CD14-positive monocyte (primary cell): ENCODE results near the gene SLC30A3. TPM values are rescaled to one million over a fixed set of nuclear protein-coding genes. Genes with fewer than 3 reads are reported as not detected.

Experiments used
- DNase-seq, 3 donors: peaks; one replicate each; pipeline ENCODE4 v3.0.0-alpha.2; 2011 to 2022
- H2AFZ ChIP-seq: 2 replicates; pipeline ENCODE4 v1.6.0; 2012; ENCODE audit warnings: mild to moderate bottlenecking, low read depth, low read length, inconsistent platforms; ENCODE audit not compliant: insufficient read depth, poor library complexity, severe bottlenecking
- H3K27ac ChIP-seq, 2 donors: 1 replicate in 1 of 2; 2 replicates in 1 of 2; pipeline ENCODE4 v1.5.1; 2012 to 2013; ENCODE audit warnings: low read length in 2 of 2, control low read depth in 1 of 2, inconsistent platforms in 1 of 2, low read depth in 1 of 2, mild to moderate bottlenecking in 1 of 2
- H3K27me3 ChIP-seq, 2 donors: one replicate each; pipeline versions ENCODE4 v1.6.0 to v1.6.1; 2011 to 2013; ENCODE audit warnings: low read length in 2 of 2; ENCODE audit not compliant: control insufficient read depth in 2 of 2, insufficient read depth in 2 of 2
- H3K36me3 ChIP-seq, 2 donors: replicated peaks in 1 of 2; 1 replicate in 1 of 2; 2 replicates in 1 of 2; pipeline versions ENCODE4 v1.5.1 to v1.6.1; 2012 to 2013; ENCODE audit warnings: low read length in 2 of 2, control low read depth in 1 of 2, inconsistent platforms in 1 of 2, mild to moderate bottlenecking in 1 of 2; ENCODE audit not compliant: insufficient read depth in 2 of 2, control insufficient read depth in 1 of 2
- H3K4me1 ChIP-seq, 2 donors: 1 replicate in 1 of 2; 2 replicates in 1 of 2; pipeline versions ENCODE4 v1.5.1 to v1.6.1; 2012 to 2013; ENCODE audit warnings: low read length in 2 of 2, control low read depth in 1 of 2, inconsistent platforms in 1 of 2, mild to moderate bottlenecking in 1 of 2, moderate library complexity in 1 of 2; ENCODE audit not compliant: insufficient read depth in 2 of 2, control insufficient read depth in 1 of 2
- H3K4me2 ChIP-seq: replicated peaks from 2 replicates; pipeline ENCODE3; 2012; ENCODE audit warnings: low read length, moderate library complexity, mild to moderate bottlenecking; ENCODE audit not compliant: poor library complexity, severe bottlenecking; ENCODE audit errors: extremely low read depth
- H3K4me3 ChIP-seq, 3 experiments: fragments of 200-600 bp in 1 of 3; sonication (generic) in 1 of 3; replicated peaks in 1 of 3; 1 replicate in 2 of 3; 2 replicates in 1 of 3; pipeline ENCODE4 v1.5.1; 2011 to 2013; ENCODE audit warnings: low read length in 3 of 3, mild to moderate bottlenecking in 3 of 3, control low read depth in 2 of 3, low read depth in 2 of 3, inconsistent platforms in 1 of 3, moderate library complexity in 1 of 3
- H3K79me2 ChIP-seq: 2 replicates; pipeline ENCODE4 v1.6.0; 2012; ENCODE audit warnings: mild to moderate bottlenecking, control low read depth, inconsistent platforms, low read length, moderate library complexity; ENCODE audit not compliant: insufficient read depth
- H3K9ac ChIP-seq: 2 replicates; pipeline ENCODE4 v1.6.0; 2017; ENCODE audit warnings: low read length, mild to moderate bottlenecking; ENCODE audit not compliant: insufficient read depth, poor library complexity, severe bottlenecking
- H3K9me3 ChIP-seq, 2 donors: replicated peaks in 1 of 2; 1 replicate in 1 of 2; 2 replicates in 1 of 2; pipeline versions ENCODE4 v1.5.1 to v1.6.1; 2012 to 2013; ENCODE audit warnings: low read length in 2 of 2, control low read depth in 1 of 2; ENCODE audit not compliant: control insufficient read depth in 1 of 2, insufficient read depth in 1 of 2
- H4K20me1 ChIP-seq: 2 replicates; pipeline ENCODE4 v1.6.0; 2012; ENCODE audit warnings: mild to moderate bottlenecking, low read length, control low read depth, moderate library complexity; ENCODE audit not compliant: insufficient read depth
- H3K27ac Mint-ChIP-seq, 7 donors: one replicate each; pipeline ENCODE4 v1.8.0; 2020; ENCODE audit warnings: mild to moderate bottlenecking in 7 of 7, mixed read lengths in 7 of 7, moderate library complexity in 6 of 7, inconsistent platforms in 2 of 7
- H3K27me3 Mint-ChIP-seq, 3 donors: one replicate each; pipeline ENCODE4 v1.8.0; 2021 to 2022; ENCODE audit warnings: low read depth in 3 of 3, mild to moderate bottlenecking in 3 of 3, mixed read lengths in 3 of 3, moderate library complexity in 3 of 3, inconsistent platforms in 1 of 3
- H3K36me3 Mint-ChIP-seq, 2 donors: one replicate each; pipeline ENCODE4 v1.8.0; 2020; ENCODE audit warnings: mixed read lengths in 2 of 2, inconsistent platforms in 1 of 2, mild to moderate bottlenecking in 1 of 2
- H3K4me1 Mint-ChIP-seq: one replicate; pipeline ENCODE4 v1.8.0; 2020; ENCODE audit warnings: mild to moderate bottlenecking, mixed read lengths
- H3K4me3 Mint-ChIP-seq, 2 donors: one replicate each; pipeline ENCODE4 v1.8.0; 2020; ENCODE audit warnings: mild to moderate bottlenecking in 2 of 2, mixed read lengths in 2 of 2, moderate library complexity in 1 of 2
- H3K9me3 Mint-ChIP-seq, 7 donors: one replicate each; pipeline ENCODE4 v1.8.0; 2020 to 2022; ENCODE audit warnings: mixed read lengths in 7 of 7, mild to moderate bottlenecking in 6 of 7, moderate library complexity in 6 of 7, inconsistent platforms in 2 of 7
- CTCF ChIP-seq: fragments of 200-600 bp; IDR thresholded peaks from one replicate; pipeline ENCODE4 v1.8.0; 2022; ENCODE audit warnings: antibody characterized with exemption, mild to moderate bottlenecking
- WGBS: methylation state at CpG from one replicate; pipeline ENCODE4 v1.1.5; 2013; ENCODE audit warnings: missing lambda C conversion rate; ENCODE audit not compliant: insufficient coverage; 5-methylcytosine and 5-hydroxymethylcytosine counted together
- intact Hi-C, 2 donors: fragments of 100-400 bp; cut with micrococcal nuclease; formaldehyde crosslinking; loops; one replicate each; pipeline versions ENCODE4 v1.15.0 to v1.15.1; 2023
- polyA plus RNA-seq, 3 donors: library from polyadenylated mRNA; depleted of rRNA in 1 of 3; unstranded in 2 of 3; stranded (reverse) in 1 of 3; fragments of 300-500 nt in 2 of 3; fragments of >200 nt in 1 of 3; fragmentation: Illumina TruSeq in 2 of 3; gene quantifications; 1 replicate in 2 of 3; 2 replicates in 1 of 3; pipeline ENCODE4 v1.2.3, GENCODE V29; 2012 to 2021

The SLC30A3 gene
- polyA plus RNA-seq, 3 donors = 0.08 TPM; not detected in 2

- Mint-ChIP-seq H3K36me3 (peaks cover 25 to 38% of the 10 kb centered on the region in 2 donors), H3K27ac (peak overlapping the region; percentile 79 to 94 (median 87)), H3K9me3 (peaks cover 0 to 3% (median 0%) of the 10 kb centered on the region in 7 donors), H3K4me3 (peak overlapping the region; percentile 89 to 93), H3K4me1 (peaks cover 27% of the 10 kb centered on the region), H3K27me3 (peaks cover 0 to 1% (median 1%) of the 10 kb centered on the region in 3 donors)
- no peaks in the 10 kb centered on the region for H4K20me1 ChIP-seq
- H3K27ac ChIP-seq = peak overlapping the region; percentile 33 to 60
- H3K9ac ChIP-seq = no peak overlapping the region
- peak overlapping the region; percentile 8 to 86 (median 79) for H3K4me3 ChIP-seq
- H3K4me2 ChIP-seq = peak overlapping the region; percentile 97
- DNase-seq = no peak
- H3K4me1 ChIP-seq = peaks cover 20 to 30% of the 10 kb centered on the region in 2 donors
- WGBS = 98% methylated on average over 10 of the region's 13 CpGs
- H2AFZ ChIP-seq = peak overlapping the region; percentile 88
- peaks cover 13% of the 10 kb centered on the region for H3K79me2 ChIP-seq
- peaks cover 0 to 36% of the 10 kb centered on the region in 2 donors for H3K36me3 ChIP-seq
- no peaks in the 10 kb centered on the region for H3K27me3 ChIP-seq
- TF ChIP-seq CTCF = no peak
- intact Hi-C loops = loop anchor here in 1 of 2 donors (2.0 kb wide), 1 partner anchor 84 kb away; no protein-coding TSS in a partner anchor
- H3K9me3 ChIP-seq = no peaks in the 10 kb centered on the region
Observed at GRCh38 chr2:27216416-27217137, 46.3 kb downstream of the SLC30A3 start.

- Histone ChIP-seq H3K27me3 (no peaks in the 10 kb centered on the region), H4K20me1 (no peaks in the 10 kb centered on the region), H3K4me1 (peaks cover 26 to 37% of the 10 kb centered on the region in 2 donors), H3K9ac (no peak overlapping the region), H3K36me3 (peaks cover 0 to 24% of the 10 kb centered on the region in 2 donors), H2AFZ (no peak overlapping the region), H3K9me3 (no peaks in the 10 kb centered on the region), H3K4me2 (no peak overlapping the region), H3K27ac (no peak overlapping the region), H3K79me2 (peaks cover 13% of the 10 kb centered on the region), H3K4me3 (no peak overlapping the region)
- DNase-seq = no peak
- Mint-ChIP-seq H3K36me3 (peaks cover 14 to 25% of the 10 kb centered on the region in 2 donors), H3K4me1 (peaks cover 33% of the 10 kb centered on the region), H3K27ac (no peak overlapping the region), H3K9me3 (peaks cover 0 to 3% (median 0%) of the 10 kb centered on the region in 7 donors), H3K27me3 (peaks cover 0 to 1% (median 1%) of the 10 kb centered on the region in 3 donors), H3K4me3 (no peak overlapping the region)
- WGBS = no CpG with 5 or more reads among the region's 3 CpGs
- intact Hi-C loops = loop anchor here (5.0 kb wide), 5 partner anchors 118 to 277 kb away; partner anchors contain the start of genes GTF3C2 (in 1 of the 2), KHK (in 1 of the 2) and NRBP1 (in 1 of the 2)
- no peak for TF ChIP-seq CTCF
Observed at GRCh38 chr2:27214941-27215340, 47.9 kb downstream of the SLC30A3 start.
